GM10847 (cell line): ENCODE results near the gene RUNX1.

Experiments used
- POLR2A ChIP-seq: IDR thresholded peaks from 2 replicates; pipeline ENCODE4 v1.6.1; 2011; ENCODE audit not compliant: insufficient read length; ENCODE audit errors: extremely low read depth

Gene RUNX1

DNA sequence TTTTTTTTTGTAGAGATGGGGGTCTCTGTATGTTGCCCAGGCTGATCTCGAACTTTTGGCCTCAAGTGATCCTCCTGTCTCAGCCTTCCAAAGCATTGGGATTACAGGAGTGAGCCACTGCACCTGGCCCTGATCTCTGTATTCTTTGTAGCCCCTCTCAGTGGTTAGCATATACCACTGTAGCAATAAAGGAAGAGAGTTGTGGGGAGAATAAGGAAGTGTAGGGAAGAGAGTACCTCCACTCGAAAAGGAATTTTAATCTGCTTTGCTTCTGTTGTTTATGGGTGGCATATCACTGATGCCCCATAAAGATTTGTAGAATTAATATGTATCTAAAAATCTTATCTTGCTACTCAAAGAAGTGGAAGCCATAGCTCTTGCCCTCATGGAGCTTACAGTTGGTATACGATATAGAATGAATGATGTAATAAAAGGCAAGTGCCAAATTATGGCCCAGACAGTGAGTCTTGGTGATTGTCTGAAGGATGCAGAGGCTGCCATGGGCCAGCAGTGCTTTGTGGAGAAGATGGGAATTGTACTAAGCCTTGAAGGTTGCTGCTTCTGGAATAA, 284.3 kb downstream of the RUNX1 start:
- TF ChIP-seq POLR2A, result no peak

DNA sequence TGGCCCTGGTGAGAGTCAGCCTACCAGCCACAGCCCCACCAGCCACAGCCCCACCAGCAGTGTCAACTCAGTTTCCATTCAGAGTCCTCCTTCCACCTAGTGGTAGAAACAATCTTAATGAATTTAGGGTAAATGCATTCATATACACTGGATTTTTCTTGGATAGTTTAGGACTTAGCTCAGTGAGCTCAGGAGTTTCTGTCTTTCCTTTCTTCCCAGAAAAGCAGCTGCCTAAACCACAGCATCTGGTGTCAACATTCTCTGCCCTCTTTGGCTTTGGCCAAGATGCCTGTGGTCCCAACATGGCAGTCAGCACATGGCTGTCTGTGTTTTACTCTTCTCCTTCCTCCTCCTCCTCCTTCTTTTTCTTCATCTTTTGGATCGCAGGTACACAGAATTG, 286.3 kb downstream of the RUNX1 start:
- no peak for TF ChIP-seq POLR2A

DNA sequence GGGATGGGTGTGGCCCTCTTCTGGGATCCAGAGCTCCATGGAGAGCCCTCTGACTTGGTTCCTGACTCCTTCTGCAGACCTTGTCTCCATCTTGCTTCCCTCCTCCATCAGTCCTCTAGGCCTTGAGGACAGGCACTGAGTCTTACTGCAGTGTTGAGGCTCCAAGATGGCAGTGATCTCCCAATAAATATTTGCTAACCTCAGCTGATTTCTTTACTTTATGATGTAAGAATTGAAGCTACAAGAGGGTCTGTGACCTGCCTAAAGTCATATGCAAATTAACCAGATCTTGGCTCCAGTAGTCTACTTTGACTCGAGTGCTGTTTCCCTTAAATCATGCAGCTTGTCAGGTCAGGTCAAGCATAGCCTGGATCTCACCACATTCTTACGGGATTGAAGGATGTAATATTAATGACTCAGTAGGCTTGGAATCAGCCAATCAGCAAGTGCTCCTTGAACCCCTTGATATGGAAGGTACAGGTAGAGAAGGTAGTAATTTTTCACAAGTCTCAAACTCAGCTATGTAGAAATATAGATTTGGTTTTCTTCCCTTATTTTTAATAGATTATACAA, 287.3 kb downstream of the RUNX1 start:
- TF ChIP-seq POLR2A, result no peak

DNA sequence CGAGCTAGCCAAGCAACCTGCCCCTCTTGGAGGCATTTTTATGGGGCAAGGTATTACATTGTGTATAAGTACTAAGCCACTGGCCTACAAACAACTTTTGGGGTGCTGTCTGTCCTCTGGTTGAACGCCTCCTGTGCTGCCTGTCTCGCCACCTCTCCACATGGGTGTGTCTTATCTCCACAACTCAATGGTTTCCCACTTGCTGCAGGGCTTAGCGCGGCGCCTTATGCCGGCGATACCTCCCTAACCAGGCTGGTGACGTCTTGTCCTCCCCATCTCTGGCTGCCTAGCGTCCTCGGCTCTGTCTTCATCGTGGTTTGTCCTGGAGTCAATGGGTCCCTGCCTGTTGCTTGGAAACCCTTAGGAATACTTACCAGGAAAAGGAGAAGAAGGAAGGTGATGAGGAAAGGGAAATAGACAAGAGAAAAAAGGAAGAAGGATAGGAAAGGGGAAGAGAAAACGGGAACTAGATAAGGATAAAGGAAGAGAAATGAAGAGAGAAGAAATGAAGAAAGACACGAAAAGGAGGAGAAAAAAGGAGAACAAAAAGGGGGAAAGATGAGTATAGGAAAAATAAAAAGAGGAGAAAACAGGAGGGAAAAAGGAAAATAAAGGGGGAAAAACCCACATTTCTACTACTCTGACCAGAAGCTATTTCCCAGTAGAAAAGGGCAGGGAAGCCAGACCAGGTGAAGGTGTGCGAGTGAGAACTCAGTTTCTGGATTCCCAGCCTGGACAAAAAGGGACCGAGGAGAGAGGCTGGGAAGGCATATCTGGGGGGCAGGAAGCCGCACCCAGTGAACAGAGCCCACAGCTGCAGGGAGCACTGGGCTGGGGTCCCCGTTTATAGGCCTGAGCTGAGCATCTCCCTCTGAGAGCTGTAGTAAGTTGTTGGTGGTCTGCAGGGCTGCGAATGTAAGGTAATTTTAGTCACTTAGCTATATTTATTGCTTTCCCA, 294.1 kb downstream of the RUNX1 start:
- TF ChIP-seq POLR2A, result no peak

DNA sequence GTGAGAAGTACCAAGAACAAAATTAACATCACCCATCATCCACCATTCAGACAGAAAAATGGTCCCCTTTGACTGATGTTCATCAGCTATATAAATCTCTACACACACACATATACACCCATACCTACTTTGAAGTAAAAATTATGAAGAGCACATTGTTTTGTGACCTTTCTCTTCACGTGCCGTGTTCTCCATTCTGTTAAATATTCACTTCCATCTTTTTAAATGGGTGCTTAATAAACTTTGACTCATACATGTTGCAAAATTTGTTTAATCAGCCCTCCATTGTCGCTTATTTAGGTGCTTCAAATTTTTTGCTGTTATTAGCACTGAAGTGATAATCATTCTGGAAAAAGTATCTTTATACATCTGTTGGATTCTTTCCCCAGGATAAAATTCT, 300.2 kb downstream of the RUNX1 start:
- TF ChIP-seq POLR2A, result no peak

DNA sequence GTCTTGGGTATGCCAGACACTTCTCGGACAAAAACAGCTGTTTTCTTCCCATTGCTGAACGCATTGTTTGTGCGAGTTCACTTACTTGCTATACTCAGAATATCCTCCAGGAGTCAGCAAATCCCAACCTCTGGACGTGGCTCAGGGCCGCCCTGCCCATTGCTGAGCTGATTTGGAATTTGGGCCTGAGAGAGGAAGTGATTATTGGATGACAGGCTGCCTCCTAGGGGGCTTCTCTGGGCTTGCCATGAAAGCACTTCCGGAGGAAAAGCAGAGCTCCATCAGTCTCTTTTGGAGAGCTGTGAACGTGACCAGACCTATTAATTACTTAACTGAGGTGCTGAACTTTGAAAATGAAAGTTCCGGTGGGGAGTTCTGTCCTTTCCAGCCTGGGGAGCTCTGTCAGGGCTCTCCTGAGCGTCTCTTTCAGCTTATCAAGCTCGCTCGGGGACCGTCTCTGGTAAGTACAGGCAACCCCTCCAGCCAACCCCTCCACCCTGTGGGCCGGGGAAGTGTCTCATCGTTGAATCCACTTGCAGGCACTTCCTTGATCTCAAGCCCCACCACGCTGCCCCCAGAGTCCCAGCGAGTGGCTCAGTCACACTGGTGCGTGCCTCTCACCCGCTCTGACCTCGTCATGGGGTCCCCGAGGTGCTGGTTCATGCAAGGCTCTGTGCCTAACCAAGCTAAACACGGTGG, 303.4 kb downstream of the RUNX1 start:
- no peak for TF ChIP-seq POLR2A

DNA sequence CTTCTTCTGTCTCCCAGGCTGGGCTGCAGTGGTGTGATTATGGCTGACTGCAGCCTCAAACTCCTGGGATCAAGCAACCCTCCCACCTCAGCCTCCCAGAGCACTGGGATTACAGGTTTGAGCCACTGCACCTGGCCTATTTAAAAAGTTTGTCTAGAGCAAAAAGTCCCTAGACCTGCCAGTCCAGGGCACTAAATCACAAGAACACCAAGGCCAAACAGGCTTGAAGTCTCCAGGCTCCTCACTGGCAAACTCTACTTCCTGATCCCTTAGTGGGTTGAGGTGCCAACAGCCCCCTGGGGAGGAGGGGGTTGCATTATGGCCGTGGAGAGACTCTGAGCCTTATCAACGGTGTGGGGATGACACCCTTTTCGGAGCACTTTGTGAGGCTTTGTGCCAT, 304.3 kb downstream of the RUNX1 start:
- no peak for TF ChIP-seq POLR2A

DNA sequence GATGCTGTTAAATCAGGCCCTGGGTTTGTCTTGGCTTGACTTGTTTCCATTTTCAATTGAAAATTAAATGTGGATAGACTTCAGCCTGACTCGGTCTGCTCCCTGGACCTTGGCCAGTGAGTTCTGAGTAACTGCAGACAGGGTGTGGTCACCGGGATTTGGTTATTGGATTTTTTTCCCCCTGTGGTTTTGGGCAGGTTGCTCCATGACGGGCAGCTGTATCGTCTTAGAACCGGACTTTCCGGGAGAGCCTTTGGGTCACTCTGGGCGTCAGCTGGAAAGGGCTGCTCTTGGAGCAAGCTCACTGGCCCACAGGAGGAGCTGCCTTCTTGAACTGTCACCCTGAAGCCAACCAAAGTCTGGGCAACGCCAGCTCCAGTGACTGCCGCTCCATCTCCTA, 305.3 kb downstream of the RUNX1 start:
- TF ChIP-seq POLR2A, result no peak

DNA sequence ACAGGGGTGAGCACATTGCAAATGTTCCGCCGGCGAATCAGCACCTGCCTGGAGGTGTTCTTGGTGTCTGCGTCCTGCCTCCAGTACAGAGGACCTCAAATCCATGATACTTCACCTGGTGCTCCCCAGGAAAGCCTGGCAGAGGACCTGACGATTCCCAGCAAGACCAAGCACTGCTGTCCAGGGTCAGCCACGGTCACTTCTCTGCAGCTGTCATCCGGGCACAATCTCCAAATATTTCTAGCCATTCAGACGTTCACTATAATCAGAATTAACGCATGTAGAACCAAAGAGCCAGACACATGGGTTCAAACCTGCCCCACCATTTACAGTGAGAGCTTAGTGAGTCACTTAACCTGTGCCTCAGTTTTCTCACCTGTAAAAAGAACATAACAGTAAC, 305.8 kb downstream of the RUNX1 start:
- no peak for TF ChIP-seq POLR2A

DNA sequence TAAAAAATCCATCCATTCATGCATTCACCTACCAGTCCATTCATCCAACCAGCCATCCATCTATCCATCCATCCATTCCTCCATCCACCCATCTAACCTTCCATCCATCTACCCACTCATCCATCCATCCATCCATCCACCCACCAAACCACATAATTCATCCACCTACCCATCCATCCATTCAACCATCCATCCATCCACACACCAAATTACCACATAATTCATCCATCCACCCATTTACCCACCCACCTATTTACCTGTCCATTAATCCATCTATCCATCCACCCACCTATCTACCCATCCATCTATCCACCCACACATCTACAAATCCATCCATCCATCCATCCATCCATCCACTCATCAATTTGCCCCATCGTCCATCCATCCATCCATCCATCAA, 308.9 kb downstream of the RUNX1 start:
- TF ChIP-seq POLR2A, result no peak
